Thoracic aorta (tissue), 2 donors: ENCODE measurements around the gene ATP1A3. TPM values are rescaled to one million over a fixed set of nuclear protein-coding genes. Genes with fewer than 3 reads are reported as not detected.

ENCODE experiments used
- ATAC-seq: fragments of 150-250 bp; one replicate; pipeline ENCODE4 v1.8.0; 2017; ENCODE audit warnings: low read depth; ENCODE audit not compliant: insufficient number of reproducible peaks, low FRiP score
- DNase-seq: peaks from one replicate; pipeline ENCODE4 v3.0.0-alpha.2; 2020; ENCODE audit warnings: low spot score
- H3K27ac ChIP-seq, 2 donors: fragments of 200-600 bp; sonication (generic); 1 replicate in 1 of 2; 2 replicates in 1 of 2; pipeline ENCODE4 v1.5.1; 2016; ENCODE audit warnings: mild to moderate bottlenecking in 2 of 2, moderate library complexity in 2 of 2
- H3K27me3 ChIP-seq: fragments of 200-600 bp; sonication (generic); replicated peaks from 2 replicates; pipeline ENCODE4 v1.6.0; 2016; ENCODE audit warnings: mild to moderate bottlenecking; ENCODE audit not compliant: insufficient read depth
- H3K36me3 ChIP-seq: fragments of 200-600 bp; sonication (generic); one replicate; pipeline ENCODE4 v1.5.1; 2016
- H3K4me1 ChIP-seq, 2 donors: fragments of 200-600 bp; sonication (generic); 1 replicate in 1 of 2; 2 replicates in 1 of 2; pipeline versions ENCODE4 v1.5.1 to v1.6.0; 2016; ENCODE audit warnings: low read depth in 2 of 2, mild to moderate bottlenecking in 1 of 2; ENCODE audit not compliant: control insufficient read depth in 1 of 2
- H3K4me3 ChIP-seq: fragments of 200-600 bp; sonication (generic); 2 replicates; pipeline ENCODE4 v1.5.1; 2016; ENCODE audit warnings: mild to moderate bottlenecking
- H3K9me3 ChIP-seq: fragments of 200-600 bp; sonication (generic); 2 replicates; pipeline ENCODE4 v1.5.1; 2016
- CTCF ChIP-seq: fragments of 200-600 bp; sonication (generic); IDR thresholded peaks from one replicate; pipeline ENCODE4 v1.5.1; 2019; ENCODE audit warnings: antibody characterized with exemption
- total RNA-seq, 2 donors: library from RNA; depleted of rRNA; stranded (reverse); fragments of >200 nt; gene quantifications; one replicate each; pipeline versions ENCODE4 v1.1.0 to v1.2.3, GENCODE V29; 2016

ATP1A3 gene
- total RNA-seq, 2 donors from 2014 or later, result 0.14 TPM; not detected in 1

- H3K9me3 ChIP-seq, result no peaks in the 10 kb centered on the region
- H3K27me3 ChIP-seq, result no peaks in the 10 kb centered on the region
- H3K27ac ChIP-seq, result peak within 1 kb of the TSS; percentile 76 to 83
- ATAC-seq (peak; percentile 72), DNase-seq (peak; percentile 74)
- no peak for TF ChIP-seq CTCF
- peaks cover 7 to 17% of the 10 kb centered on the region in 2 donors for H3K4me1 ChIP-seq
- peak within 1 kb of the TSS; percentile 76 for H3K4me3 ChIP-seq
- peaks cover 8% of the 10 kb centered on the region for H3K36me3 ChIP-seq
Observed at GRCh38 chr19:41959056-41960053, 34.7 kb downstream of the ATP1A3 start, which contains the start of gene RABAC1. Gene RABAC1, minus strand, starts transcription at chr19:41959321. Its CDS starts 29 bp downstream, at chr19:41959292.

GRCh38 chr19:41958367-41959055 lies 35.5 kb downstream of the ATP1A3 start:
- ATAC-seq, result no peak
- no peak for TF ChIP-seq CTCF
- peak overlapping the region; percentile 76 to 83 for H3K27ac ChIP-seq
- peaks cover 7 to 17% of the 10 kb centered on the region in 2 donors for H3K4me1 ChIP-seq
- H3K9me3 ChIP-seq, result no peaks in the 10 kb centered on the region
- H3K36me3 ChIP-seq, result peaks cover 8% of the 10 kb centered on the region
- DNase-seq, result peak; percentile 59
- no peaks in the 10 kb centered on the region for H3K27me3 ChIP-seq
- peak overlapping the region; percentile 76 for H3K4me3 ChIP-seq

- DNase-seq (no peak), ATAC-seq (no peak)
- Histone ChIP-seq H3K27me3 (no peaks in the 10 kb centered on the region), H3K4me1 (peaks cover 7 to 17% of the 10 kb centered on the region in 2 donors), H3K36me3 (peaks cover 8% of the 10 kb centered on the region), H3K9me3 (no peaks in the 10 kb centered on the region), H3K27ac (peak overlapping the region; percentile 76 to 83), H3K4me3 (peak overlapping the region; percentile 76)
- peak; percentile 67 for TF ChIP-seq CTCF
Observed at GRCh38 chr19:41957838-41958366, 36.1 kb downstream of the ATP1A3 start.

GRCh38 chr19:41957161-41957837 lies 36.7 kb downstream of the ATP1A3 start:
- no peak for TF ChIP-seq CTCF
- no peak for DNase-seq
- Histone ChIP-seq H3K36me3 (peaks cover 8% of the 10 kb centered on the region), H3K27ac (peak overlapping the region in 1 of 2 donors; percentile 76), H3K4me1 (peaks cover 7 to 17% of the 10 kb centered on the region in 2 donors), H3K27me3 (no peaks in the 10 kb centered on the region), H3K4me3 (no peak overlapping the region), H3K9me3 (no peaks in the 10 kb centered on the region)
- no peak for ATAC-seq
